Measurements from ENCODE around the gene SZT2. TPM values are rescaled to one million over a fixed set of nuclear protein-coding genes. Genes with fewer than 3 reads are reported as not detected.

SZT2 gene
- total RNA-seq, 5 donors from 2014 or later (not counting 1 experiment from before 2014, with no cell fraction given) = 106 to 137 (median 130) TPM

DNA sequence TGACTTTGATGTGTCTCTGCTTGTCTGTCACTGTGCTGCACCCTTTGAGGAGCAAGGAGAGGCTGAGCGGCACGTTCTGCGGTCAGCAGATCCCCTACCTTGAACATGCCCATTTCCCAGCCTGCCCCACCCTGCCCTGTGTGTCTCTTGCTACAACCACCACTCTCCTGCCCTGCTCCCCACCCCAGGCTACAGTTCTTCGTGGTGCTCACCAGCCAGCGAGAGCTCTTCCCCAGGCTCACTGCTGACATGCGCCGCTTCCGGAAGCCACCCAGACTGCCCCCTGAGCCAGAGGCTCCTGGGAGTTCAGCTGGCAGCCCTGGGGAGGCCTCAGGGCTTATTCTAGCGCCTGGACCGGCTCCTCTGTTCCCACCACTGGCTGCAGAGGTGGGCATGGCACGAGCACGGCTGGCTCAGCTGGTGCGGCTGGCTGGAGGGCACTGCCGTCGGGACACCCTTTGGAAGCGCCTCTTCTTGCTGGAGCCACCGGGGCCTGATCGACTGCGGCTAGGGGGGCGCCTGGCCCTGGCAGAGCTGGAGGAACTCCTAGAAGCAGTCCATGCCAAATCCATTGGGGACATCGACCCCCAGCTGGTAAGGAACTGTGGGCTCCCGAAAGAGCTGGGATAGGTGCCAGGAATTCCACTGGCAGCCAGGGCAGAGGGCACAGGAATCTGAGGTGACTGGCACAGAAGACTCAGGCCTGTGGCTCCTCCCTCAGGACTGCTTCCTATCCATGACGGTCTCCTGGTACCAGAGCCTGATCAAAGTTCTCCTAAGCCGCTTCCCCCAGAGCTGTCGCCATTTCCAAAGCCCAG, 58.4 kb downstream of the SZT2 start:
- peak overlapping the region in 1 of 2 donors; percentile 52 for H3K27ac Mint-ChIP-seq
- DNase-seq (peak in 1 of 35 experiments; percentile 8), ATAC-seq (replicated peaks in 1 of 4) (no peak)
- H3K9me3 Mint-ChIP-seq = no peaks in the 10 kb centered on the region
- peaks cover 6 to 15% (median 9%) of the 10 kb centered on the region in 3 donors for H3K4me1 Mint-ChIP-seq
- ChIA-PET CTCF (interaction anchor here in 1 of 2 donors (1.2 kb wide), 1 partner anchor 8 kb away, joined by 3 read pairs; no protein-coding TSS in a partner anchor), POLR2A (interaction anchor here in 1 of 2 donors (0.5 kb wide), 1 partner anchor 59 kb away, joined by 3 read pairs; the partner anchor contains the start of gene MED8)
- WGBS (ENCODE audit: insufficient coverage) = 95% methylated on average over 22 of the region's 25 CpGs
- no peaks in the 10 kb centered on the region for H3K27me3 ChIP-seq (replicated peaks in 1 of 2; ENCODE audit: control insufficient read depth in 2 of 2, extremely low read depth in 1 of 2, insufficient read depth in 2 of 2, low read length in 1 of 2)
- peaks cover 18 to 71% of the 10 kb centered on the region in 2 donors for H3K36me3 ChIP-seq (ENCODE audit: control insufficient read depth in 2 of 2, extremely low read depth in 1 of 2, insufficient read depth in 1 of 2, low read length in 1 of 2)
- no peaks in the 10 kb centered on the region for H3K27me3 Mint-ChIP-seq
- H3K4me1 ChIP-seq (ENCODE audit: control insufficient read depth in 1 of 2, extremely low read depth in 1 of 2, insufficient read depth in 2 of 2, low read length in 2 of 2) = peaks cover 0 to 8% of the 10 kb centered on the region in 2 experiments
- no peak overlapping the region for H3K4me3 ChIP-seq (ENCODE audit: control insufficient read depth in 1 of 2, extremely low read depth in 1 of 2, low read length in 1 of 2)
- H3K9me3 ChIP-seq = no peaks in the 10 kb centered on the region
- no peak overlapping the region for H3K4me3 Mint-ChIP-seq
- peaks cover 57% of the 10 kb centered on the region for H3K36me3 Mint-ChIP-seq
- no peak overlapping the region for H3K27ac ChIP-seq (ENCODE audit: low read length)

DNA sequence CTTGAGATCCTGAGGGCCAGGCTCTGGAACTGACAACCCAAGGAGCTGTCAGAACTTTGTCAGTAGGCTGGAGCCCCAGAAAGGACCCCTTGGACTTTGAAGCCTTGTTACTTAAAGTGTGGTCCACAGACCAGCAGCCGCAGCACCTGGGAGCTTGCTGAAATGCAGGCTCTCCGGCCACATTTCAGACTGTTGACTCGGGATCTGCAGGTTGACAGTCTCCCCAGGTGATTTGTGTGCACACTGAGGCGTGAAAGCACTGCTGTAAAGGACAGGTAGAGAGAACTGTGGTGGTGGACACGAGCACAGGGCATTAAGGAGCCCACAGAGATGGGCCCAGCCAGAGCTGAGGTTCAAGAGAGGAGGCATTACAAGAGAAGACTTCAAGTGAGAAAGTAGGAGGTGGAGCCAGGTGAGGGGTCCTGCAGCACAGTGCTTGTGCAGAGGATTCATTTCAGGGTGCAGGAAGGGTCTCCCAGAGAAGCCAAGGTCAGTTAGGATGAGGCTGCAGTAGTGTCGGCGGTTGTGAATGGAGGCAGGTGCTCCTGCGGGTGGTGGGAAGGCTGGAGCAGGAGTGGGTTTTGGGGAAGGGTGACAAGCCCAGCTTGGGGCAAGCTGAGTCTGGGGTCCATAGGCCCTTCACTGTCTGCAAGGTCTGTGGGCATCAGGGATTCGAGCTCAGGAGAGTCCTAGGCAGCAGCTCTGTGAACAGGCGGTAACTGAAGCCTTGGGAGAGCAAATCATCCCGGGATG, 59.4 kb downstream of the SZT2 start:
- no peak overlapping the region for H3K27ac ChIP-seq (ENCODE audit: low read length)
- peak overlapping the region; percentile 1 to 52 for H3K27ac Mint-ChIP-seq
- no peaks in the 10 kb centered on the region for H3K27me3 ChIP-seq (replicated peaks in 1 of 2; ENCODE audit: control insufficient read depth in 2 of 2, extremely low read depth in 1 of 2, insufficient read depth in 2 of 2, low read length in 1 of 2)
- CTCF ChIA-PET = no interaction called here
- H3K4me3 ChIP-seq (ENCODE audit: control insufficient read depth in 1 of 2, extremely low read depth in 1 of 2, low read length in 1 of 2) = no peak overlapping the region
- no peak for DNase-seq
- no peaks in the 10 kb centered on the region for H3K9me3 ChIP-seq
- H3K4me1 Mint-ChIP-seq = peaks cover 10 to 20% (median 12%) of the 10 kb centered on the region in 3 donors
- H3K4me1 ChIP-seq (ENCODE audit: control insufficient read depth in 1 of 2, extremely low read depth in 1 of 2, insufficient read depth in 2 of 2, low read length in 2 of 2) = peaks cover 0 to 14% of the 10 kb centered on the region in 2 experiments
- H3K27me3 Mint-ChIP-seq = no peaks in the 10 kb centered on the region
- peaks cover 49% of the 10 kb centered on the region for H3K36me3 Mint-ChIP-seq
- no peaks in the 10 kb centered on the region for H3K9me3 Mint-ChIP-seq
- no peak for ATAC-seq (replicated peaks in 1 of 4)
- WGBS (ENCODE audit: insufficient coverage) = 93% methylated on average over 11 of the region's 11 CpGs
- H3K36me3 ChIP-seq (ENCODE audit: control insufficient read depth in 2 of 2, extremely low read depth in 1 of 2, insufficient read depth in 1 of 2, low read length in 1 of 2) = peaks cover 8 to 61% of the 10 kb centered on the region in 2 donors
- POLR2A ChIA-PET = no interaction called here
- no peak overlapping the region for H3K4me3 Mint-ChIP-seq

DNA sequence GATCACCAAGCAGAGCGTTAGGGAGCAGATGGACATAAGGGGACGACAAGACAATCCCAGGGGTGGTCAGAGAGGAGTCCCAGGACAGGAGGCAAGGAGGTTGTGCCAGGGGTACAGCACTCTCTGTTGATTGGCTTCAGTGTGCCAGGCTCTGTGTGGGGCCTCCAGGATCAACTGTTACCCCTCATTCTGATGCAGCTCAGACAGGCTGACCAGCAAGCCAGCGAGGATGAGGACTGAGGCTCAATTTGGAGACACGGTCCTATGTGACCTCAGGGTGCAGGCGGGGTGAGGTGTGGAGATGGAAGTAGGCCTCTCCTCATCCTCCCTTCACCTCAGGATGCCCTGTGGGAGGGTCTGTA, 60.0 kb downstream of the SZT2 start:
- Mint-ChIP-seq H3K4me1 (peaks cover 15 to 24% (median 18%) of the 10 kb centered on the region in 3 donors), H3K27ac (no peak overlapping the region), H3K4me3 (no peak overlapping the region), H3K27me3 (peaks cover 0 to 4% of the 10 kb centered on the region in 2 donors), H3K36me3 (peaks cover 43% of the 10 kb centered on the region), H3K9me3 (no peaks in the 10 kb centered on the region)
- peaks cover 0 to 4% of the 10 kb centered on the region in 2 experiments for H3K27me3 ChIP-seq (replicated peaks in 1 of 2; ENCODE audit: control insufficient read depth in 2 of 2, extremely low read depth in 1 of 2, insufficient read depth in 2 of 2, low read length in 1 of 2)
- H3K27ac ChIP-seq (ENCODE audit: low read length) = no peak overlapping the region
- H3K4me1 ChIP-seq (ENCODE audit: control insufficient read depth in 1 of 2, extremely low read depth in 1 of 2, insufficient read depth in 2 of 2, low read length in 2 of 2) = peaks cover 0 to 19% of the 10 kb centered on the region in 2 experiments
- POLR2A ChIA-PET = no interaction called here
- no peak overlapping the region for H3K4me3 ChIP-seq (ENCODE audit: control insufficient read depth in 1 of 2, extremely low read depth in 1 of 2, low read length in 1 of 2)
- peaks cover 6 to 55% of the 10 kb centered on the region in 2 donors for H3K36me3 ChIP-seq (ENCODE audit: control insufficient read depth in 2 of 2, extremely low read depth in 1 of 2, insufficient read depth in 1 of 2, low read length in 1 of 2)
- WGBS (ENCODE audit: insufficient coverage) = 96% methylated on average over 2 of the region's 5 CpGs
- DNase-seq (no peak), ATAC-seq (replicated peaks in 1 of 4) (no peak)
- CTCF ChIA-PET = no interaction called here
- H3K9me3 ChIP-seq = no peaks in the 10 kb centered on the region

DNA sequence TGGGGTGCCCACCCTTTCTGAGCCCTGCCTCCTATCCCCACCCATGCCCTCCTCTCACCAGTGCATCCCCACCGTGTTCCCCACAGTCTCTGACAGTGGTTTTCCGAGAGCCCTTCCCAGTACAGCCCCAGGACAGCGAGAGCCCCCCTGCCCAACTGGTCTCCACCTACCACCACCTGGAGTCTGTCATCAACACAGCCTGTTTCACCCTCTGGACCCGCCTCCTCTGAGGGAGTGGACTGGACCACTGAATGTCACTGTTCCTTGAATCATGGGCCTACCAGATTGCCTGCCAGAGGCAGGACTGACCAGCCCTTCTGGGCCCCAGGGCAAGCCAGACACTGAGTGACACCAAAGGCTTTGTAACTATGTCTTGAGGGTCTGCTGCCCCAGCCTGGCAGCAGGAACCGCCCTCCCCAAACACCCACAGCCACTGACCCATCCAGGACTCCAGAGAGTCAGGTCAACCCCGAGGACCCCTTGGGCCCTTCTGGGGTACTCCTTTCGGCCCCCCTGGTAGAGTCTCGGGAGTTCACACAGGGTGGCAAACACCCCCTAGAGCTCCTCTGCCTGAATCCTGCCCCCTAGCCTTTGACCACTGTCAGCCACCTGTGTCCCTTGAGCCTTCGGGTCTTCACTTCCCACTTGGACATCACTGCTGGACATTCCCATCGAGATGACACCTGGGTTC, 60.7 kb downstream of the SZT2 start:
- peaks cover 0 to 6% of the 10 kb centered on the region in 2 experiments for H3K27me3 ChIP-seq (replicated peaks in 1 of 2; ENCODE audit: control insufficient read depth in 2 of 2, extremely low read depth in 1 of 2, insufficient read depth in 2 of 2, low read length in 1 of 2)
- WGBS (ENCODE audit: insufficient coverage) = 93% methylated on average over 8 of the region's 10 CpGs
- peaks cover 0 to 4% of the 10 kb centered on the region in 2 donors for H3K27me3 Mint-ChIP-seq
- no peak overlapping the region for H3K4me3 ChIP-seq (ENCODE audit: control insufficient read depth in 1 of 2, extremely low read depth in 1 of 2, low read length in 1 of 2)
- peaks cover 0 to 21% of the 10 kb centered on the region in 2 experiments for H3K4me1 ChIP-seq (ENCODE audit: control insufficient read depth in 1 of 2, extremely low read depth in 1 of 2, insufficient read depth in 2 of 2, low read length in 2 of 2)
- no peaks in the 10 kb centered on the region for H3K9me3 Mint-ChIP-seq
- DNase-seq = no peak
- no peak overlapping the region for H3K27ac Mint-ChIP-seq
- H3K36me3 Mint-ChIP-seq = peaks cover 36% of the 10 kb centered on the region
- H3K4me1 Mint-ChIP-seq = peaks cover 17 to 23% (median 21%) of the 10 kb centered on the region in 3 donors
- ChIA-PET CTCF (no interaction called here), POLR2A (no interaction called here)
- no peaks in the 10 kb centered on the region for H3K9me3 ChIP-seq
- peaks cover 3 to 48% of the 10 kb centered on the region in 2 donors for H3K36me3 ChIP-seq (ENCODE audit: control insufficient read depth in 2 of 2, extremely low read depth in 1 of 2, insufficient read depth in 1 of 2, low read length in 1 of 2)
- no peak overlapping the region for H3K4me3 Mint-ChIP-seq
- no peak for ATAC-seq (replicated peaks in 1 of 4)
- no peak overlapping the region for H3K27ac ChIP-seq (ENCODE audit: low read length)

DNA sequence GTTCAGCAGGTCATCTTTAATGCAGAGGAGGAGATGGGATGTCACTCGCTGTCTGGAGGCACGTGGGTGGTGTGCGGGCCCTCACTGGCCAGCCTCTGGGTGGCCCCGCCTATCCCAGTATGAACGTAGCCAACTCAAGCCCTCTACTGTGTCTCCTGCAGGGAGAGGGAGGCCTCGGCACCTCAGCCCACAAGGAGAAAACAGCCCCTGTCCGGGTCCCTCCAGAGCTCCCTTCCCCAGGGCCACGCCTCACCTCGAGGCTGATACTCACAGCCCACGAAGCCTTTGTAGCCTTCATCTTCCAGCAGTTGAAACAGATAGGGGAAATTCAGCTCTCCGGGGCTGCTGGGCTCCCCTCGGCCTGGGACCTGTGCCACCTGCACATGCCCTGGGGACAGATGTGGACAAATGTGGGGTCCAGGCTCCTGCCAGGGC, 61.5 kb downstream of the SZT2 start:
- H3K27ac ChIP-seq (ENCODE audit: low read length) = no peak overlapping the region
- peaks cover 2 to 40% of the 10 kb centered on the region in 2 donors for H3K36me3 ChIP-seq (ENCODE audit: control insufficient read depth in 2 of 2, extremely low read depth in 1 of 2, insufficient read depth in 1 of 2, low read length in 1 of 2)
- ChIA-PET POLR2A (no interaction called here), CTCF (no interaction called here)
- H3K4me1 ChIP-seq (ENCODE audit: control insufficient read depth in 1 of 2, extremely low read depth in 1 of 2, insufficient read depth in 2 of 2, low read length in 2 of 2) = peaks cover 0 to 21% of the 10 kb centered on the region in 2 experiments
- Mint-ChIP-seq H3K27ac (peak overlapping the region in 1 of 2 donors; percentile 52), H3K4me1 (peaks cover 17 to 23% (median 21%) of the 10 kb centered on the region in 3 donors), H3K4me3 (no peak overlapping the region), H3K9me3 (no peaks in the 10 kb centered on the region), H3K36me3 (peaks cover 31% of the 10 kb centered on the region), H3K27me3 (peaks cover 0 to 4% of the 10 kb centered on the region in 2 donors)
- no peaks in the 10 kb centered on the region for H3K9me3 ChIP-seq
- no peak for ATAC-seq (replicated peaks in 1 of 4)
- H3K4me3 ChIP-seq (ENCODE audit: control insufficient read depth in 1 of 2, extremely low read depth in 1 of 2, low read length in 1 of 2) = no peak overlapping the region
- whole genome bisulfite sequencing (ENCODE audit: insufficient coverage) = 83% methylated on average over 8 of the region's 12 CpGs
- no peak for DNase-seq
- peaks cover 0 to 6% of the 10 kb centered on the region in 2 experiments for H3K27me3 ChIP-seq (replicated peaks in 1 of 2; ENCODE audit: control insufficient read depth in 2 of 2, extremely low read depth in 1 of 2, insufficient read depth in 2 of 2, low read length in 1 of 2)
